ENCODE data around the gene THOC6.
A peak's percentile ranks its signal among the peaks of the same experiment; 100 is the strongest.

Gene THOC6

DNA sequence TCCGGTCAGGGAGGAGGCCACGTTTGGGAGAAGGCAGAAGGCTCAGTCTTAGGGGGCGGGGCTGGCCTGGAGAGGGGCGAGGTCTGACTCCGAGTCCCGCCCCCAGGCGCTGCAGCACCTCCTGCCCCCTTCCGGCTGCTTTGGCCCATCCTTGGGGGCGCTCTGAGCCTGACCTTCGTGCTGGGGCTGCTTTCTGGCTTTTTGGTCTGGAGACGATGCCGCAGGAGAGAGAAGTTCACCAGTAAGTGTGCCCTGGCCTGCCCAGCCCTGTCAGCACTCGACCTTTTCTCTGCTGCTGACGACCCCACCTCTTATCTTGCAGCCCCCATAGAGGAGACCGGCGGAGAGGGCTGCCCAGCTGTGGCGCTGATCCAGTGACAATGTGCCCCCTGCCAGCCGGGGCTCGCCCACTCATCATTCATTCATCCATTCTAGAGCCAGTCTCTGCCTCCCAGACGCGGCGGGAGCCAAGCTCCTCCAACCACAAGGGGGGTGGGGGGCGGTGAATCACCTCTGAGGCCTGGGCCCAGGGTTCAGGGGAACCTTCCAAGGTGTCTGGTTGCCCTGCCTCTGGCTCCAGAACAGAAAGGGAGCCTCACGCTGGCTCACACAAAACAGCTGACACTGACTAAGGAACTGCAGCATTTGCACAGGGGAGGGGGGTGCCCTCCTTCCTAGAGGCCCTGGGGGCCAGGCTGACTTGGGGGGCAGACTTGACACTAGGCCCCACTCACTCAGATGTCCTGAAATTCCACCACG is 2.2 kb upstream of the THOC6 start:
- peak overlapping the region; percentile 99 for H3K27ac ChIP-seq
- ChIA-PET CTCF (interaction anchor here (0.6 to 2.6 kb wide), 7 partner anchors 9 to 108 kb away, joined by 3 to 13 read pairs (median 4); no protein-coding TSS in a partner anchor), POLR2A (ENCODE audit: low non-redundant PET) (interaction anchor here (0.5 to 5.0 kb wide), 10 partner anchors 9 to 574 kb away, joined by 3 to 49 read pairs (median 7); partner anchors contain the start of gene KCTD5)
- peak; percentile 68 for DNase-seq (ENCODE audit: low spot score)
- TF ChIP-seq, protein P1, sequence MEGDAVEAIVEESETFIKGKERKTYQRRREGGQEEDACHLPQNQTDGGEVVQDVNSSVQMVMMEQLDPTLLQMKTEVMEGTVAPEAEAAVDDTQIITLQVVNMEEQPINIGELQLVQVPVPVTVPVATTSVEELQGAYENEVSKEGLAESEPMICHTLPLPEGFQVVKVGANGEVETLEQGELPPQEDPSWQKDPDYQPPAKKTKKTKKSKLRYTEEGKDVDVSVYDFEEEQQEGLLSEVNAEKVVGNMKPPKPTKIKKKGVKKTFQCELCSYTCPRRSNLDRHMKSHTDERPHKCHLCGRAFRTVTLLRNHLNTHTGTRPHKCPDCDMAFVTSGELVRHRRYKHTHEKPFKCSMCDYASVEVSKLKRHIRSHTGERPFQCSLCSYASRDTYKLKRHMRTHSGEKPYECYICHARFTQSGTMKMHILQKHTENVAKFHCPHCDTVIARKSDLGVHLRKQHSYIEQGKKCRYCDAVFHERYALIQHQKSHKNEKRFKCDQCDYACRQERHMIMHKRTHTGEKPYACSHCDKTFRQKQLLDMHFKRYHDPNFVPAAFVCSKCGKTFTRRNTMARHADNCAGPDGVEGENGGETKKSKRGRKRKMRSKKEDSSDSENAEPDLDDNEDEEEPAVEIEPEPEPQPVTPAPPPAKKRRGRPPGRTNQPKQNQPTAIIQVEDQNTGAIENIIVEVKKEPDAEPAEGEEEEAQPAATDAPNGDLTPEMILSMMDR (conservative IDR thresholded peaks at IDR 0.05; ENCODE audit: low read depth): peak; percentile 17

DNA sequence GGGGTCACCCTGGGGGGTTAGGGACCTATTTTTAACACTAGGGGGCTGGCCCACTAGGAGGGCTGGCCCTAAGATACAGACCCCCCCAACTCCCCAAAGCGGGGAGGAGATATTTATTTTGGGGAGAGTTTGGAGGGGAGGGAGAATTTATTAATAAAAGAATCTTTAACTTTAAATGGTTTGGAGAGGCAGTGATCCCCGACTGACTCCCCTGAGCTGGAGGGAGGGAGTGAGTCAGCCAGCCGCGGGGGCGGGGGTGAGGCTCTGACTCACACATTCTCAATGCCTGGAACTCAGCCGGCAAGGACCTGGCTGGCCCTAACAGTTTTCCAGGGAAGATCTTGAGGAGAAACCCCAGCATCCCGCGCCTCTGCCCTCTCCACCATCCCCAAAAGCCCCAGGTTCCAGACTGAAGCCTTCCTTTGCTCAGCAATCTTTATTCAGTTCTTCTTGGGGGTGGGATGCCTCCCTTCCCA is 1.6 kb upstream of the THOC6 start:
- peak; percentile 89 for DNase-seq (ENCODE audit: low spot score)
- peak overlapping the region; percentile 99 for H3K27ac ChIP-seq
- TF ChIP-seq, protein P1 (conservative IDR thresholded peaks at IDR 0.05; ENCODE audit: low read depth): no peak
- ChIA-PET POLR2A (ENCODE audit: low non-redundant PET) (interaction anchor here (0.5 to 5.0 kb wide), 5 partner anchors 11 to 40 kb away, joined by 3 to 49 read pairs (median 10); no protein-coding TSS in a partner anchor), CTCF (interaction anchor here (0.6 to 2.6 kb wide), 4 partner anchors 9 to 19 kb away, joined by 4 to 13 read pairs (median 8); no protein-coding TSS in a partner anchor)

DNA sequence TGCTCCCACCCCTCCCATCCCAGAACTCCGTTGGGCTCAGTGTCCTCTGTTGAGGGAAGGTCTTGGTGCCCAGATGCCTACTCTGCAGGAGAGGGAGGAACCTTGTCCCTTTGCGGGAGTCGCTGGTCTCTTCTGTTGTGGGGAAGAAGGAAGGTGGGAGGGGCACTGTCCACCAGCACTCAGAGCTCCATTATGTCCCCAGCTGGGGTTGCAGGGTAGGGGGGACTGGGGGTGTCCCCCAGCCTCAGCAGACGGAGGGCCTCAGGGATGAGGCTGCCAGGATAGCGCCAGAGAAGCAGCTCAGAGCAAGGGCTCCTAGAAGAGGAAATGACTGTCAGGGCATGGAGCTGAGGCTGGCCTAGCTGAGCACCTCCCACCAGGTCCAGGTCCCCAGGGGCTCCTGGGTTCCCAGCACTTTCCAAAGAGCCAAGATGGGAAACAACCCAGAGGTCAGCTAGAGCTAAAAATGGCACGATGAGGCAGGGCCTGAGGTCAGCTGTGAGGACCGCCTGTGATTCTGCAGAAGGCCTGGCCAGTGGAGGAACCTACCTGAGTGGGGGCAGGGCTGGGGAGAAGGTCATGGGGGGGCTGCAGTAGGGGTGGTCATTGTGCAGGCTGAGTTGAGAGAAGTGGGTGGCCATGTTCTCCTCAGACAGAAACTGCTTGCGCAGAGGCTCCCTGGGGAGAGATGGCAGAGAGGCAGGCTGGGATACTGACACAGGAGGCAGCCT is 986 bp upstream of the THOC6 start:
- H3K27ac ChIP-seq: peak overlapping the region; percentile 99
- TF ChIP-seq, protein P1 (conservative IDR thresholded peaks at IDR 0.05; ENCODE audit: low read depth): no peak
- ChIA-PET CTCF (interaction anchor here (0.6 to 1.7 kb wide), 2 partner anchors 13 to 639 kb away, joined by 4 to 6 read pairs; no protein-coding TSS in a partner anchor), POLR2A (ENCODE audit: low non-redundant PET) (interaction anchor here (0.5 to 5.0 kb wide), 3 partner anchors 12 to 40 kb away, joined by 6 to 49 read pairs (median 48); no protein-coding TSS in a partner anchor)
- no peak for DNase-seq (ENCODE audit: low spot score)

DNA sequence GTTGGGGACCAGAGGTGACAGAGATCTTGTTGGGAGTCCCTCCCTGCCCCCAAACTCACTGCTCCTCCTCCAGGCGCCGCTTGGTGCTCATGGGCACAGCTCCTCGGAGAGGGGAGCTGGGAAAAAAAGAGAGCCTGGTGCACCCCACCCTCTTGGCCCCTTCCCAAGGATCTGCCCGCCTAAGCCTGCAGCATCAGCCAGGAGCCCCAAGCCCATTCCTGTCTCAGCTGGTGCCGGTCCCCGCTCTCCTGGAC is 493 bp upstream of the THOC6 start:
- ChIA-PET POLR2A (ENCODE audit: low non-redundant PET) (interaction anchor here (4.1 to 5.0 kb wide), 2 partner anchors 12 to 18 kb away, joined by 48 to 49 read pairs; no protein-coding TSS in a partner anchor), CTCF (no interaction called here)
- peak overlapping the region; percentile 99 for H3K27ac ChIP-seq
- peak; percentile 63 for DNase-seq (ENCODE audit: low spot score)
- TF ChIP-seq, protein P1 (conservative IDR thresholded peaks at IDR 0.05; ENCODE audit: low read depth): no peak

DNA sequence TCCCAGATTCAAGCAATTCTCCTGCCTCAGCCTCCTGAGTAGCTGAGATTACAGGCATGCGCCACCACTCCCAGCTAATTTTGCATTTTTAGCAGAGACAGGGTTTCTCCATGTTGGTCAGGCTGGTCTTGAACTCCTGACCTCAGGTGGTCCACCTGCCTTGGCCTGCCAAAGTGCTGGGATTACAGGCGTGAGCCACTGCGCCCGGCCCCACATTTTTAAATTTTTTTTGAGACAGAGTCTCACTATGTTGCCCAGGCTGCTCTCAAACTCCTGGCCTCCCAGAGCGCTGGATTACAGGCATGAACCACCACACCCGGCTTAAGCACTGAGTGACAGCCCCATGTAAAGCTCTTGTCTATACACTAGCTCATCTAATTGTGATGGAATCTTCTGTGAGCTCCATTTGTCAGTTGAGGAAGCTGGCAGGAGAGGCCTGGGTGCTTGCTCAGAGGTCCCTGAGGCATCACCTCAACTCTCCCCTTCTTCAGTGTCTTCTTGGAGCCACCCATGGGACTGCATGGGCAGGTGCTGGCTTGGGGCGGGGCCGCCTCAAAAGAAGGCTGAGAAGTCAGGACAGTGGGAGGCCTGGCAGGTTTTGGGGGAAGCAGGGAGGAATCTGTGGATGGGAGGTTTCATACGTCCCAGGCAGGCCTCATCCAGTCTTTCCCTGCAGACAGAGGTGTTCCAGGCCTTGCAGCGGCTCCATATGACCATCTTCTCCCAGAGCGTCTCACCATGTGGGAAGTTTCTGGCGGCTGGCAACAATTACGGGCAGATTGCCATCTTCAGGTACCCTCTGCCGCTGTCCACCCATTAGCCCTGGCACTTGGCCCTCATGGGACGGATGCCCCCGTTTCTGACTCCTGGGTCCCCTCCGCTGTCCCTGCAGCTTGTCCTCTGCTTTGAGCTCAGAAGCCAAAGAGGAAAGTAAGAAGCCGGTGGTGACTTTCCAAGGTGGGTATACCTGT is 1.5 kb downstream of the THOC6 start:
- DNase-seq (ENCODE audit: low spot score): no peak
- ChIA-PET CTCF (interaction anchor here (0.7 kb wide), 1 partner anchor 501 kb away, joined by 4 read pairs; no protein-coding TSS in a partner anchor), POLR2A (ENCODE audit: low non-redundant PET) (interaction anchor here (0.6 to 0.9 kb wide), 2 partner anchors 17 to 55 kb away, joined by 3 to 5 read pairs; no protein-coding TSS in a partner anchor)
- H3K27ac ChIP-seq: peak overlapping the region; percentile 99
- TF ChIP-seq, protein P1 (conservative IDR thresholded peaks at IDR 0.05; ENCODE audit: low read depth): no peak

Data from RWPE1 (cell line).